Measurements from ENCODE around the gene PDE6B. TPM values are rescaled to one million over a fixed set of nuclear protein-coding genes. Genes with fewer than 3 reads are reported as not detected.

PDE6B gene
- total RNA-seq, 1 experiment from 2014 or later: not detected

DNA sequence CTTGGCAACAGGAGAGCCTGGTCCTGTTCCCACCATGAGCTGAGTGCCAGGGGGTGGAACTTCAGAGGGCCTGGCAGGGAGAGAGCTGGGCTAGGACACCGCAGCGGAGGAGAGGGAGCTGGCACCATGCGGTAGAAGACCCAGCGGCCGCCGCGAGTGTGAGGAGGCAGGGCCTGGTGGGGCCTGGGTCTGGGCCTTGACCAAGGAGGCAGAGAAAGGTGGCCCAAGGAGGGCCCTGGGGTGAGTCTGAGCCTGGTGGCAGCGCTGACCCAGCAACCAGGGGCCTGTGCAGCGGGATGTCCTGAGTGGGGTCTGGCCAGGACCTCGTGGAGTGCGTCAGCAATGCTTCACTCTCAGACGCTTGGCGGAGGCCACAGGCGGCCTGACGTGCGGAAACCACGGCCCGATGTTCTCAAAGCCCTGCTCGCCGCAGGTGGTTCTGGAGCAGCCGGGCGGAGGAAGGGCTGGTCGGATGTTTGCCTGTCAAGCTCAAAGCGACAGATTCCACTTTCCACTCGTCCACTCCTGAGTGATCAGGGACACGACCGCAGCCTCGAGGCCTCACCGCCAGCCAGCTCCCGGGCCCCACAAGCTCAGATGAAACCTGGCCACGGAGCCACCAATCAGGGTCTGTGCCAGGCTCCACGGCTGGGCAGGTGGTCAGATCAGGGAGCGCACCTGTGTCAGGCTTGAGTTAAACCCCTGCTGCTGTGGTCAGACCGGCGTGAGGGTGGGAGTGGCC is 27.9 kb downstream of the PDE6B start:
- TF ChIP-seq CTCF (conservative IDR thresholded peaks at IDR 0.05; ENCODE audit: low read depth, low read length) (no peak), EZH2 (IDR thresholded peaks at IDR 0.05; ENCODE audit: low read length, unreplicated experiment) (no peak), EZH2phosphoT487 (IDR thresholded peaks at IDR 0.05; ENCODE audit: borderline replicate concordance, low read length) (no peak)
- ATAC-seq (no peak), DNase-seq (no peak)
- H3K9me3 ChIP-seq (ENCODE audit: low read length): no peaks in the 10 kb centered on the region
- CTCF ChIA-PET: no interaction called here
- no peak overlapping the region for H3K9ac ChIP-seq (ENCODE audit: low read length)
- H3K79me2 ChIP-seq (ENCODE audit: low read length): no peaks in the 10 kb centered on the region
- H3K27ac ChIP-seq (ENCODE audit: low read length): no peak overlapping the region
- no peaks in the 10 kb centered on the region for H3K36me3 ChIP-seq (ENCODE audit: low read depth, low read length)
- no peaks in the 10 kb centered on the region for H3F3A ChIP-seq (ENCODE audit: low read length, unreplicated experiment)
- BruUV-seq (replicated peaks): no TSS peak
- H3K4me2 ChIP-seq (ENCODE audit: low read length): no peak overlapping the region
- no peaks in the 10 kb centered on the region for H4K20me1 ChIP-seq (ENCODE audit: low read length)
- intact Hi-C loops (cut with micrococcal nuclease): no loop called here
- H3K9me2 ChIP-seq (replicated peaks; ENCODE audit: low read length): no peaks in the 10 kb centered on the region
- H3K27me3 ChIP-seq (ENCODE audit: low read length): no peaks in the 10 kb centered on the region
- no peak overlapping the region for H2AFZ ChIP-seq (ENCODE audit: low read length)
- H3K4me3 ChIP-seq (ENCODE audit: low read length): no peak overlapping the region
- H3K4me1 ChIP-seq (ENCODE audit: insufficient read depth, low read length): no peaks in the 10 kb centered on the region
- POLR2A ChIA-PET (ENCODE audit: unreplicated experiment): no interaction called here

- TF ChIP-seq EZH2 (IDR thresholded peaks at IDR 0.05; ENCODE audit: low read length, unreplicated experiment) (no peak), EZH2phosphoT487 (IDR thresholded peaks at IDR 0.05; ENCODE audit: borderline replicate concordance, low read length) (no peak), CTCF (conservative IDR thresholded peaks at IDR 0.05; ENCODE audit: low read depth, low read length) (no peak)
- intact Hi-C loops (cut with micrococcal nuclease): no loop called here
- H3K27ac ChIP-seq (ENCODE audit: low read length): no peak overlapping the region
- BruUV-seq (replicated peaks): no TSS peak
- H3K27me3 ChIP-seq (ENCODE audit: low read length): no peaks in the 10 kb centered on the region
- H4K20me1 ChIP-seq (ENCODE audit: low read length): no peaks in the 10 kb centered on the region
- no peak overlapping the region for H3K4me3 ChIP-seq (ENCODE audit: low read length)
- ATAC-seq: no peak
- no peak overlapping the region for H3K9ac ChIP-seq (ENCODE audit: low read length)
- H3K9me3 ChIP-seq (ENCODE audit: low read length): no peaks in the 10 kb centered on the region
- H3K4me1 ChIP-seq (ENCODE audit: insufficient read depth, low read length): no peaks in the 10 kb centered on the region
- H3K9me2 ChIP-seq (replicated peaks; ENCODE audit: low read length): no peaks in the 10 kb centered on the region
- CTCF ChIA-PET: no interaction called here
- no peak overlapping the region for H3K4me2 ChIP-seq (ENCODE audit: low read length)
- DNase-seq: no peak
- no peak overlapping the region for H2AFZ ChIP-seq (ENCODE audit: low read length)
- H3K36me3 ChIP-seq (ENCODE audit: low read depth, low read length): no peaks in the 10 kb centered on the region
- no peaks in the 10 kb centered on the region for H3K79me2 ChIP-seq (ENCODE audit: low read length)
- no peaks in the 10 kb centered on the region for H3F3A ChIP-seq (ENCODE audit: low read length, unreplicated experiment)
- POLR2A ChIA-PET (ENCODE audit: unreplicated experiment): no interaction called here
Observed at GRCh38 chr4:653831-654502, 28.6 kb downstream of the PDE6B start.

DNA sequence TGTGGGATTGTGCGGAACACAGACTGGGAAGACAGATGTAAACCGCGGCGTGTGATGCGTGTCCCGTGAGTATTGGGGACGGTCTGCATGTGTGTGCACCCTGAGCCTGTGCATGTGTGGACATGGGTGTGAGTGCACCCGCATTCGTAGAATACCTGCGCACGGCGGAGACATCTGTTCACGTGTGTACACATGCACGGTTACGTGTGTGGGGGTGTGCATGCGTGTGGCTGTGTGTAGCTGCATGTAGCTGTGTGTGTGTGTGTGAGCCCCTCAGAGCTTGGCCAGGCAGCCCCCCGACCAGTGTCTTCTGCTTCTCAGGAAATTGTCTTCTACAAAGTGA is 29.1 kb downstream of the PDE6B start:
- Histone ChIP-seq H3K27ac (ENCODE audit: low read length) (no peak overlapping the region), H3K36me3 (ENCODE audit: low read depth, low read length) (no peaks in the 10 kb centered on the region), H3K4me2 (ENCODE audit: low read length) (no peak overlapping the region), H3K79me2 (ENCODE audit: low read length) (no peaks in the 10 kb centered on the region), H3F3A (ENCODE audit: low read length, unreplicated experiment) (no peaks in the 10 kb centered on the region), H3K9me2 (replicated peaks; ENCODE audit: low read length) (no peaks in the 10 kb centered on the region), H2AFZ (ENCODE audit: low read length) (no peak overlapping the region), H4K20me1 (ENCODE audit: low read length) (no peaks in the 10 kb centered on the region), H3K27me3 (ENCODE audit: low read length) (no peaks in the 10 kb centered on the region), H3K9ac (ENCODE audit: low read length) (no peak overlapping the region), H3K4me3 (ENCODE audit: low read length) (no peak overlapping the region), H3K9me3 (ENCODE audit: low read length) (no peaks in the 10 kb centered on the region), H3K4me1 (ENCODE audit: insufficient read depth, low read length) (no peaks in the 10 kb centered on the region)
- ChIA-PET CTCF (no interaction called here), POLR2A (ENCODE audit: unreplicated experiment) (no interaction called here)
- intact Hi-C loops (cut with micrococcal nuclease): no loop called here
- no TSS peak for BruUV-seq (replicated peaks)
- no peak for ATAC-seq
- no peak for TF ChIP-seq EZH2phosphoT487 (IDR thresholded peaks at IDR 0.05; ENCODE audit: borderline replicate concordance, low read length)
- TF ChIP-seq EZH2 (IDR thresholded peaks at IDR 0.05; ENCODE audit: low read length, unreplicated experiment): no peak
- no peak for TF ChIP-seq CTCF (conservative IDR thresholded peaks at IDR 0.05; ENCODE audit: low read depth, low read length)
- no peak for DNase-seq

All from PC-3 (cell line).